IPS-15b (cell line): Measurements from ENCODE around the gene INTS7.

Experiments
- H3K27me3 ChIP-seq: one replicate; pipeline ENCODE4 v1.6.1; 2013; ENCODE audit warnings: low read length; ENCODE audit not compliant: control insufficient read depth, insufficient read depth
- H3K36me3 ChIP-seq: one replicate; pipeline ENCODE4 v1.6.1; 2013; ENCODE audit warnings: low read length; ENCODE audit not compliant: control insufficient read depth, insufficient read depth
- H3K4me1 ChIP-seq: one replicate; pipeline ENCODE4 v1.6.1; 2013; ENCODE audit warnings: mild to moderate bottlenecking, low read length; ENCODE audit not compliant: control insufficient read depth, insufficient read depth
- H3K4me3 ChIP-seq: one replicate; pipeline ENCODE4 v1.5.1; 2013; ENCODE audit warnings: low read depth, low read length
- H3K9ac ChIP-seq: one replicate; pipeline ENCODE4 v1.6.1; 2013; ENCODE audit warnings: low read depth, mild to moderate bottlenecking, low read length
- H3K9me3 ChIP-seq: one replicate; pipeline ENCODE4 v1.6.1; 2013; ENCODE audit warnings: mild to moderate bottlenecking, low read length; ENCODE audit not compliant: control insufficient read depth, insufficient read depth

Gene INTS7

DNA sequence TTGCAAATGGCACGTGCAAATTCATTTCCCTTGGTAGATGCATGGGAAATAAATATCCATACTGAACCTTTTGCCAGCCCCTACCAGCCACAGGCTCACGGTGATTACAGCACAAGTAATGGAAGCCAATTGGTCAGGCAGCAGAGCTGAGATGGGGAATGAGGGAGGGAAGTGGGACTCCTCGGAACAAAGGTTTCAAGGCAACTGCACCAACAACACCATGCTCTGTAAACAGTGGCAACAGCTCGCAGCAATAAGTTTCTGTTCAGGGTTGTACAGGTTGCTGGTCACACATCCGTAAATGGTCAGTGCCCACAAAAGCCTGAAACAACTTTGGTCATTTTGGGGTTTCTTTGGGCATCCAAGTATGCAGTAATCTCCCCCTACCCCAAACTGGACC lies 142.1 kb downstream of the INTS7 start:
- Histone ChIP-seq H3K9ac (no peak overlapping the region), H3K27me3 (peaks cover 2% of the 10 kb centered on the region), H3K4me1 (no peaks in the 10 kb centered on the region), H3K4me3 (no peak overlapping the region), H3K9me3 (no peaks in the 10 kb centered on the region), H3K36me3 (no peaks in the 10 kb centered on the region)

DNA sequence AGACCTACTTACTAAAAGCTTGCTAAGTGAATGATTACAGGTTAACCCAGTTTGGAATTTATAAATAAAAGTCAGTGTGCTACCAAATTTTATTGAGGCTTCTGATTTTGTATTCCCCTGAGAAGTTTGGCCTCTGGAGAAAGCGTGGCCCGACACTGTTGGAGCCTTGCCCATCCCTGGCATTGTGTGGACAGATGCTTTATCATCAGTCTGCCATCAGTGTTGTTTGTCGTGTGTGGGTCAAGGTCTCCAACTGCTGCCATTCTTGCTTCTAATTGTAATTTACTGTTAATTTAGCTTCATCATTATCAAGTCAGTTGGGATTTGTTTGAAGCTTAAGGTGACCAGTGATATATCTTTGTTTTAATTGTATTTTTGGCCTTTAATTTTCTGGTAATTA lies 142.8 kb downstream of the INTS7 start:
- Histone ChIP-seq H3K9ac (no peak overlapping the region), H3K4me1 (no peaks in the 10 kb centered on the region), H3K9me3 (no peaks in the 10 kb centered on the region), H3K4me3 (no peak overlapping the region), H3K36me3 (no peaks in the 10 kb centered on the region), H3K27me3 (peaks cover 2% of the 10 kb centered on the region)

- no peak overlapping the region for H3K9ac ChIP-seq
- no peak overlapping the region for H3K4me3 ChIP-seq
- H3K4me1 ChIP-seq, result no peaks in the 10 kb centered on the region
- peaks cover 2% of the 10 kb centered on the region for H3K27me3 ChIP-seq
- H3K9me3 ChIP-seq, result no peaks in the 10 kb centered on the region
- H3K36me3 ChIP-seq, result no peaks in the 10 kb centered on the region
These were observed 143.6 kb downstream of the INTS7 start for GRCh38 chr1:211891708-211892107.
